ENCODE measurements around the gene ABTB1.

The ABTB1 gene

DNA sequence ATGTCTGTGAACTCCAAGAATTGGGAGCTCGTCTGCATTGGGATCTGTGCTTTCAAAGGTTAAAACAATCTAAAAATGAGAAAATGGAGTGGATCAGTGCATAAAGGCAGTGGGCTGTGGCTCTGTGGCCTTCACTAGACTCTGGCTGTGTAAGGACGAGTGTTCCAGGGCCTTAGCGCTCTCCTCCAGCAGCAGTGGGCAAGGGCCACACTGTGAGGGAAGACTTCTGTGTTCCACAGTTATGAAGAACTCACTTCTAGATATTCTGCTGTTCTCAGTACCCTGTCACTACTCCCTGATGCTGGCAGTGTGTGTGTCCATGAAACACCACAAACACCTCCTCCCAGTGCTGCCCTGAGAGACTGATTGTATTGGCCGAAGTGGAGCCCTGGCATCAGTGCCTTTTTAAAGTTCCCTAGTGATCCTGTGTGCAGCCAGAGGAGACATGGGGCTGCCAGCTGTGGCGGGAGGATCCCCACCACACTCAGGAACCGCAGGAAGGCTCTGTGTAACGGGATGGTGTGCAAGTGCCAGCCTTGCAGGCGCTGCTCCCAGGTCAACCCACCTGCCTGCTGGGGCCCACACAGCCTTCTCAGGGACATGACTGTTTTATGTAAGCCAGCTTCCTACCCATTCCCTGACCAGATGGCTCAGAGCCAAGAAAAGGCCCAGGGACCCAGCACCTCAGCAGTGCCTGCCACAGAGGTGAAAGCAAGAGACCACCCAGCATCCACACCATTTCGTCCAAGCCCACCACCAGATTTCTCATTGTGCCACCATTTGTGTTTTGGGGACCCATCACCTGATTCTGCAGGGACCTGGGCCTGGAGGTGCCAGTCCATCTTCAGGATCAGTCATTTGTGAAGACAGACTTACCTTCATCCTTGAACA is 40.4 kb downstream of the ABTB1 start:
- TF ChIP-seq CTCF (IDR thresholded peaks at IDR 0.05; ENCODE audit: poor library complexity, severe bottlenecking): no peak
- ATAC-seq (ENCODE audit: low read depth): no peak
- H3K27ac ChIP-seq (ENCODE audit: poor library complexity, severe bottlenecking): no peak overlapping the region

GRCh38 chr3:127714125-127714571 is 41.4 kb downstream of the ABTB1 start:
- Histone ChIP-seq H3K36me3 (ENCODE audit: low read depth) (no peaks in the 10 kb centered on the region), H3K27me3 (ENCODE audit: insufficient read depth, poor library complexity, severe bottlenecking) (no peaks in the 10 kb centered on the region), H3K4me1 (ENCODE audit: insufficient read depth, poor library complexity, severe bottlenecking) (peaks cover 2% of the 10 kb centered on the region), H3K9me3 (ENCODE audit: severe bottlenecking) (no peaks in the 10 kb centered on the region), H3K27ac (ENCODE audit: poor library complexity, severe bottlenecking) (no peak overlapping the region), H3K4me3 (ENCODE audit: severe bottlenecking) (no peak overlapping the region)
- peak; percentile 19 for DNase-seq (ENCODE audit: low spot score)
- no peak for ATAC-seq (ENCODE audit: low read depth)
- TF ChIP-seq CTCF (IDR thresholded peaks at IDR 0.05; ENCODE audit: poor library complexity, severe bottlenecking): no peak

More for the DNA sequence above, 40.4 kb downstream of the ABTB1 start:
- H3K9me3 ChIP-seq (ENCODE audit: severe bottlenecking): no peaks in the 10 kb centered on the region
- H3K36me3 ChIP-seq (ENCODE audit: low read depth): no peaks in the 10 kb centered on the region
- peaks cover 2% of the 10 kb centered on the region for H3K4me1 ChIP-seq (ENCODE audit: insufficient read depth, poor library complexity, severe bottlenecking)
- H3K4me3 ChIP-seq (ENCODE audit: severe bottlenecking): no peak overlapping the region
- no peaks in the 10 kb centered on the region for H3K27me3 ChIP-seq (ENCODE audit: insufficient read depth, poor library complexity, severe bottlenecking)
- peak; percentile 22 for DNase-seq (ENCODE audit: low spot score)

DNA sequence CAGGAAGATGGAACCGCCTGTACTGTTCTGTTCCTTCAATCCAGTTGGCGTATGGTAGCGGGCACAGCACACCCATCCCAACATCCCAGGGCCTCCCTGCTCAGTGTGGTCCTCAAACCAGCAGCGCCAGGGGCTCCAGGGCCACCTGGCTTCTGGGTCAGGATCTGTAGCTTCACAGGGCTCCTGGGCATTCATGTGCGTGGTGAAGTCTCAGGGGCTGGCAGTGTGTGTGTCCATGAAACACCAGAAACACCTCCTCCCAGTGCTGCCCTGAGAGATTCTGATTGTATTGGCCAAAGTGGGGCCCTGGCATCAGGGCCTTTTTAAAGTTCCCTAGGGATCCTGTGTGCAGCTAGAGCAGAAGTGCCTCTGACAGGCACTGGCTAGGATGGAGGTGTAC is 42.1 kb downstream of the ABTB1 start:
- H3K27ac ChIP-seq (ENCODE audit: poor library complexity, severe bottlenecking): no peak overlapping the region
- peak; percentile 19 for DNase-seq (ENCODE audit: low spot score)
- no peak overlapping the region for H3K4me3 ChIP-seq (ENCODE audit: severe bottlenecking)
- TF ChIP-seq CTCF (IDR thresholded peaks at IDR 0.05; ENCODE audit: poor library complexity, severe bottlenecking): no peak
- no peak; the same call in 2 of the 3 replicates for ATAC-seq (ENCODE audit: low read depth)
- H3K9me3 ChIP-seq (ENCODE audit: severe bottlenecking): no peaks in the 10 kb centered on the region
- H3K4me1 ChIP-seq (ENCODE audit: insufficient read depth, poor library complexity, severe bottlenecking): peaks cover 2% of the 10 kb centered on the region
- no peaks in the 10 kb centered on the region for H3K36me3 ChIP-seq (ENCODE audit: low read depth)
- H3K27me3 ChIP-seq (ENCODE audit: insufficient read depth, poor library complexity, severe bottlenecking): no peaks in the 10 kb centered on the region

DNA sequence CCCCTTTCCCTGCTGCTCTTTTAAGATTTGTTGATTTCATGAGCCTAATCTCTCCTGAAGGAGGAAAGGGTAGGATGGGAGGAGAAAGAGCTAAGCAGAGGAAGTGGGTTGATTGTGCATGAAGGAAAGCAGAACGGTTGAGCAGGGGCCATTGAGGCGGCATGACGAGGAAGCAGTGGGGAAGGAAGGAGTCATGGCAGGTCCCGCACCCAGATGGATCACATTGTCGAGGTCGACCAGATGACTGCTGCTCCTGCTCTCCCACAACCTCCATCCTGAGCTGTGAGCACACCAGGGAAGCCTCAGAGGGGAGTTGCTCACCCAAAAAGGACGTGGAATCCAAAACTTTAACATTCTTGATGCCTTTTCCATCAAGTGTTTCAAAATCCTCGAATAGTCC is 42.8 kb downstream of the ABTB1 start:
- Histone ChIP-seq H3K4me1 (ENCODE audit: insufficient read depth, poor library complexity, severe bottlenecking) (peaks cover 2% of the 10 kb centered on the region), H3K9me3 (ENCODE audit: severe bottlenecking) (no peaks in the 10 kb centered on the region), H3K36me3 (ENCODE audit: low read depth) (no peaks in the 10 kb centered on the region), H3K27ac (ENCODE audit: poor library complexity, severe bottlenecking) (no peak overlapping the region), H3K4me3 (ENCODE audit: severe bottlenecking) (no peak overlapping the region), H3K27me3 (ENCODE audit: insufficient read depth, poor library complexity, severe bottlenecking) (no peaks in the 10 kb centered on the region)
- TF ChIP-seq CTCF (IDR thresholded peaks at IDR 0.05; ENCODE audit: poor library complexity, severe bottlenecking): no peak
- ATAC-seq (ENCODE audit: low read depth) (no peak), DNase-seq (ENCODE audit: low spot score) (no peak)

GRCh38 chr3:127716384-127716783 is 43.6 kb downstream of the ABTB1 start:
- Histone ChIP-seq H3K4me1 (ENCODE audit: insufficient read depth, poor library complexity, severe bottlenecking) (no peaks in the 10 kb centered on the region), H3K9me3 (ENCODE audit: severe bottlenecking) (no peaks in the 10 kb centered on the region), H3K27me3 (ENCODE audit: insufficient read depth, poor library complexity, severe bottlenecking) (no peaks in the 10 kb centered on the region), H3K27ac (ENCODE audit: poor library complexity, severe bottlenecking) (no peak overlapping the region), H3K4me3 (ENCODE audit: severe bottlenecking) (no peak overlapping the region), H3K36me3 (ENCODE audit: low read depth) (no peaks in the 10 kb centered on the region)
- no peak for ATAC-seq (ENCODE audit: low read depth)
- no peak for DNase-seq (ENCODE audit: low spot score)
- no peak for TF ChIP-seq CTCF (IDR thresholded peaks at IDR 0.05; ENCODE audit: poor library complexity, severe bottlenecking)
